Measurements from ENCODE around the gene ZNF24.

ZNF24 gene

GRCh38 chr18:35361570-35362321, 17.5 kb upstream of the ZNF24 start:
- Histone ChIP-seq H3K9me3 (ENCODE audit: control insufficient read depth in 5 of 5, low read length in 5 of 5) (no peaks in the 10 kb centered on the region), H3K4me1 (ENCODE audit: control insufficient read depth in 5 of 5, insufficient read depth in 5 of 5, low read length in 5 of 5) (no peaks in the 10 kb centered on the region), H3K36me3 (ENCODE audit: control insufficient read depth in 5 of 5, insufficient read depth in 5 of 5, low read length in 5 of 5) (no peaks in the 10 kb centered on the region), H3K27me3 (ENCODE audit: control insufficient read depth in 5 of 5, insufficient read depth in 4 of 5, low read length in 5 of 5) (no peaks in the 10 kb centered on the region), H3K4me3 (ENCODE audit: low read depth in 1 of 5, low read length in 5 of 5) (no peak overlapping the region), H3K9ac (ENCODE audit: low read length in 5 of 5) (no peak overlapping the region), H3K27ac (ENCODE audit: low read depth, low read length) (no peak overlapping the region)

GRCh38 chr18:35355140-35355618, 11.0 kb upstream of the ZNF24 start:
- H3K9me3 ChIP-seq (ENCODE audit: control insufficient read depth in 5 of 5, low read length in 5 of 5) = peaks cover 0 to 9% (median 3%) of the 10 kb centered on the region in 5 donors
- peak overlapping the region in 2 of 5 donors; percentile 2 to 45 for H3K9ac ChIP-seq (ENCODE audit: low read length in 5 of 5)
- peak overlapping the region in 3 of 5 donors; percentile 24 to 57 (median 36) for H3K4me3 ChIP-seq (ENCODE audit: low read depth in 1 of 5, low read length in 5 of 5)
- no peaks in the 10 kb centered on the region for H3K36me3 ChIP-seq (ENCODE audit: control insufficient read depth in 5 of 5, insufficient read depth in 5 of 5, low read length in 5 of 5)
- no peak overlapping the region for H3K27ac ChIP-seq (ENCODE audit: low read depth, low read length)
- peaks cover 0 to 4% (median 0%) of the 10 kb centered on the region in 5 donors for H3K4me1 ChIP-seq (ENCODE audit: control insufficient read depth in 5 of 5, insufficient read depth in 5 of 5, low read length in 5 of 5)
- no peaks in the 10 kb centered on the region for H3K27me3 ChIP-seq (ENCODE audit: control insufficient read depth in 5 of 5, insufficient read depth in 4 of 5, low read length in 5 of 5)

GRCh38 chr18:35352778-35353177, 8.6 kb upstream of the ZNF24 start:
- H3K4me1 ChIP-seq (ENCODE audit: control insufficient read depth in 5 of 5, insufficient read depth in 5 of 5, low read length in 5 of 5) = peaks cover 0 to 4% (median 0%) of the 10 kb centered on the region in 5 donors

GRCh38 chr18:35352283-35352682, 8.1 kb upstream of the ZNF24 start:
- no peak overlapping the region for H3K9ac ChIP-seq (ENCODE audit: low read length in 5 of 5)
- no peak overlapping the region for H3K4me3 ChIP-seq (ENCODE audit: low read depth in 1 of 5, low read length in 5 of 5)
- no peaks in the 10 kb centered on the region for H3K27me3 ChIP-seq (ENCODE audit: control insufficient read depth in 5 of 5, insufficient read depth in 4 of 5, low read length in 5 of 5)
- peaks cover 0 to 9% (median 3%) of the 10 kb centered on the region in 5 donors for H3K9me3 ChIP-seq (ENCODE audit: control insufficient read depth in 5 of 5, low read length in 5 of 5)
- peaks cover 0 to 4% (median 0%) of the 10 kb centered on the region in 5 donors for H3K4me1 ChIP-seq (ENCODE audit: control insufficient read depth in 5 of 5, insufficient read depth in 5 of 5, low read length in 5 of 5)
- no peaks in the 10 kb centered on the region for H3K36me3 ChIP-seq (ENCODE audit: control insufficient read depth in 5 of 5, insufficient read depth in 5 of 5, low read length in 5 of 5)
- no peak overlapping the region for H3K27ac ChIP-seq (ENCODE audit: low read depth, low read length)

More at GRCh38 chr18:35352778-35353177, 8.6 kb upstream of the ZNF24 start:
- Histone ChIP-seq H3K4me3 (ENCODE audit: low read depth in 1 of 5, low read length in 5 of 5) (no peak overlapping the region), H3K27me3 (ENCODE audit: control insufficient read depth in 5 of 5, insufficient read depth in 4 of 5, low read length in 5 of 5) (no peaks in the 10 kb centered on the region), H3K36me3 (ENCODE audit: control insufficient read depth in 5 of 5, insufficient read depth in 5 of 5, low read length in 5 of 5) (no peaks in the 10 kb centered on the region), H3K9ac (ENCODE audit: low read length in 5 of 5) (no peak overlapping the region), H3K27ac (ENCODE audit: low read depth, low read length) (no peak overlapping the region), H3K9me3 (ENCODE audit: control insufficient read depth in 5 of 5, low read length in 5 of 5) (peaks cover 0 to 9% (median 3%) of the 10 kb centered on the region in 5 donors)

- Histone ChIP-seq H3K4me3 (ENCODE audit: low read depth in 1 of 5, low read length in 5 of 5) (no peak overlapping the region), H3K9ac (ENCODE audit: low read length in 5 of 5) (no peak overlapping the region), H3K9me3 (ENCODE audit: control insufficient read depth in 5 of 5, low read length in 5 of 5) (peaks cover 0 to 9% (median 3%) of the 10 kb centered on the region in 5 donors), H3K4me1 (ENCODE audit: control insufficient read depth in 5 of 5, insufficient read depth in 5 of 5, low read length in 5 of 5) (peaks cover 2 to 21% (median 19%) of the 10 kb centered on the region in 5 donors), H3K27ac (ENCODE audit: low read depth, low read length) (no peak overlapping the region), H3K27me3 (ENCODE audit: control insufficient read depth in 5 of 5, insufficient read depth in 4 of 5, low read length in 5 of 5) (no peaks in the 10 kb centered on the region), H3K36me3 (ENCODE audit: control insufficient read depth in 5 of 5, insufficient read depth in 5 of 5, low read length in 5 of 5) (no peaks in the 10 kb centered on the region)
Observed at GRCh38 chr18:35348001-35348400, 3.8 kb upstream of the ZNF24 start.

GRCh38 chr18:35345950-35346349, 1.7 kb upstream of the ZNF24 start:
- Histone ChIP-seq H3K9me3 (ENCODE audit: control insufficient read depth in 5 of 5, low read length in 5 of 5) (no peaks in the 10 kb centered on the region), H3K4me1 (ENCODE audit: control insufficient read depth in 5 of 5, insufficient read depth in 5 of 5, low read length in 5 of 5) (peaks cover 2 to 28% (median 22%) of the 10 kb centered on the region in 5 donors), H3K36me3 (ENCODE audit: control insufficient read depth in 5 of 5, insufficient read depth in 5 of 5, low read length in 5 of 5) (peaks cover 0 to 3% (median 0%) of the 10 kb centered on the region in 5 donors), H3K4me3 (ENCODE audit: low read depth in 1 of 5, low read length in 5 of 5) (peak overlapping the region in 1 of 5 donors; percentile 28), H3K9ac (ENCODE audit: low read length in 5 of 5) (peak overlapping the region in 1 of 5 donors; percentile 48), H3K27me3 (ENCODE audit: control insufficient read depth in 5 of 5, insufficient read depth in 4 of 5, low read length in 5 of 5) (no peaks in the 10 kb centered on the region), H3K27ac (ENCODE audit: low read depth, low read length) (peak overlapping the region; percentile 99)

- Histone ChIP-seq H3K36me3 (ENCODE audit: control insufficient read depth in 5 of 5, insufficient read depth in 5 of 5, low read length in 5 of 5) (peaks cover 0 to 7% (median 0%) of the 10 kb centered on the region in 5 donors), H3K9me3 (ENCODE audit: control insufficient read depth in 5 of 5, low read length in 5 of 5) (no peaks in the 10 kb centered on the region), H3K4me1 (ENCODE audit: control insufficient read depth in 5 of 5, insufficient read depth in 5 of 5, low read length in 5 of 5) (peaks cover 2 to 28% (median 22%) of the 10 kb centered on the region in 5 donors), H3K27ac (ENCODE audit: low read depth, low read length) (peak overlapping the region; percentile 99), H3K27me3 (ENCODE audit: control insufficient read depth in 5 of 5, insufficient read depth in 4 of 5, low read length in 5 of 5) (no peaks in the 10 kb centered on the region), H3K4me3 (ENCODE audit: low read depth in 1 of 5, low read length in 5 of 5) (peak overlapping the region in 4 of 5 donors; percentile 11 to 42 (median 22)), H3K9ac (ENCODE audit: low read length in 5 of 5) (peak overlapping the region in 2 of 5 donors; percentile 48 to 100)
Observed at GRCh38 chr18:35345460-35345921, 1.3 kb upstream of the ZNF24 start.

- Histone ChIP-seq H3K9ac (ENCODE audit: low read length in 5 of 5) (peak overlapping the region; percentile 98 to 100 (median 99)), H3K27ac (ENCODE audit: low read depth, low read length) (peak overlapping the region; percentile 99), H3K4me1 (ENCODE audit: control insufficient read depth in 5 of 5, insufficient read depth in 5 of 5, low read length in 5 of 5) (peaks cover 2 to 28% (median 25%) of the 10 kb centered on the region in 5 donors), H3K9me3 (ENCODE audit: control insufficient read depth in 5 of 5, low read length in 5 of 5) (no peaks in the 10 kb centered on the region), H3K36me3 (ENCODE audit: control insufficient read depth in 5 of 5, insufficient read depth in 5 of 5, low read length in 5 of 5) (peaks cover 5 to 8% (median 6%) of the 10 kb centered on the region in 5 donors), H3K4me3 (ENCODE audit: low read depth in 1 of 5, low read length in 5 of 5) (peak overlapping the region; percentile 81 to 93 (median 89)), H3K27me3 (ENCODE audit: control insufficient read depth in 5 of 5, insufficient read depth in 4 of 5, low read length in 5 of 5) (no peaks in the 10 kb centered on the region)
Observed at GRCh38 chr18:35344736-35345459, 678 bp upstream of the ZNF24 start.

GRCh38 chr18:35343488-35343935, 708 bp downstream of the ZNF24 start:
- H3K36me3 ChIP-seq (ENCODE audit: control insufficient read depth in 5 of 5, insufficient read depth in 5 of 5, low read length in 5 of 5) = peaks cover 19 to 22% (median 19%) of the 10 kb centered on the region in 5 donors
- H3K9ac ChIP-seq (ENCODE audit: low read length in 5 of 5) = peak overlapping the region; percentile 74 to 100 (median 99)
- H3K27ac ChIP-seq (ENCODE audit: low read depth, low read length) = peak overlapping the region; percentile 99
- no peaks in the 10 kb centered on the region for H3K9me3 ChIP-seq (ENCODE audit: control insufficient read depth in 5 of 5, low read length in 5 of 5)
- peaks cover 2 to 28% (median 25%) of the 10 kb centered on the region in 5 donors for H3K4me1 ChIP-seq (ENCODE audit: control insufficient read depth in 5 of 5, insufficient read depth in 5 of 5, low read length in 5 of 5)
- peak overlapping the region; percentile 85 to 93 (median 89) for H3K4me3 ChIP-seq (ENCODE audit: low read depth in 1 of 5, low read length in 5 of 5)
- H3K27me3 ChIP-seq (ENCODE audit: control insufficient read depth in 5 of 5, insufficient read depth in 4 of 5, low read length in 5 of 5) = no peaks in the 10 kb centered on the region
